ENCODE data around the gene CALHM6.

GRCh38 chr6:116508527-116508926 is 47.4 kb downstream of the CALHM6 start:
- TF ChIP-seq CTCF (IDR thresholded peaks at IDR 0.05) (no peak), EZH2 (IDR thresholded peaks at IDR 0.05) (no peak), EZH2phosphoT487 (IDR thresholded peaks at IDR 0.05) (no peak)
